ENCODE data around the gene HOXB3. TPM values are rescaled to one million over a fixed set of nuclear protein-coding genes. Genes with fewer than 3 reads are reported as not detected.

Gene HOXB3
- polyA plus RNA-seq, 3 donors, result 153 to 258 (median 169) TPM

GRCh38 chr17:48565925-48566710 is 23.9 kb downstream of the HOXB3 start:
- DNase-seq (ENCODE audit: extremely low read depth in 1 of 11, low read depth in 9 of 11, low spot score in 4 of 11), result no peak

- no peak for DNase-seq (ENCODE audit: extremely low read depth in 1 of 11, low read depth in 9 of 11, low spot score in 4 of 11)
These were observed 25.0 kb downstream of the HOXB3 start for GRCh38 chr17:48565022-48565554.

- no peak for DNase-seq (ENCODE audit: extremely low read depth in 1 of 11, low read depth in 9 of 11, low spot score in 4 of 11)
These were observed 25.6 kb downstream of the HOXB3 start for GRCh38 chr17:48564188-48565021.

- no peak for DNase-seq (ENCODE audit: extremely low read depth in 1 of 11, low read depth in 9 of 11, low spot score in 4 of 11)
These were observed 26.2 kb downstream of the HOXB3 start for GRCh38 chr17:48563867-48564187.

GRCh38 chr17:48563385-48563838 is 26.6 kb downstream of the HOXB3 start:
- DNase-seq (ENCODE audit: extremely low read depth in 1 of 11, low read depth in 9 of 11, low spot score in 4 of 11), result no peak

- DNase-seq (ENCODE audit: extremely low read depth in 1 of 11, low read depth in 9 of 11, low spot score in 4 of 11), result no peak
These were observed 27.1 kb downstream of the HOXB3 start for GRCh38 chr17:48562934-48563333.

GRCh38 chr17:48561884-48562810 is 27.9 kb downstream of the HOXB3 start:
- peak in 1 of 11 donors; percentile 76 for DNase-seq (ENCODE audit: extremely low read depth in 1 of 11, low read depth in 9 of 11, low spot score in 4 of 11)

GRCh38 chr17:48559840-48560817 is 29.9 kb downstream of the HOXB3 start:
- DNase-seq (ENCODE audit: extremely low read depth in 1 of 11, low read depth in 9 of 11, low spot score in 4 of 11), result no peak

- no peak for DNase-seq (ENCODE audit: extremely low read depth in 1 of 11, low read depth in 9 of 11, low spot score in 4 of 11)
These were observed 30.8 kb downstream of the HOXB3 start for GRCh38 chr17:48559122-48559839.

- DNase-seq (ENCODE audit: extremely low read depth in 1 of 11, low read depth in 9 of 11, low spot score in 4 of 11), result no peak
These were observed 31.3 kb downstream of the HOXB3 start for GRCh38 chr17:48558831-48559121.

- DNase-seq (ENCODE audit: extremely low read depth in 1 of 11, low read depth in 9 of 11, low spot score in 4 of 11), result no peak
These were observed 31.8 kb downstream of the HOXB3 start for GRCh38 chr17:48558057-48558830.

- no peak for DNase-seq (ENCODE audit: extremely low read depth in 1 of 11, low read depth in 9 of 11, low spot score in 4 of 11)
These were observed 33.3 kb downstream of the HOXB3 start for GRCh38 chr17:48556576-48557401.

- DNase-seq (ENCODE audit: extremely low read depth in 1 of 11, low read depth in 9 of 11, low spot score in 4 of 11), result no peak
These were observed 33.8 kb downstream of the HOXB3 start for GRCh38 chr17:48556229-48556575.

- DNase-seq (ENCODE audit: extremely low read depth in 1 of 11, low read depth in 9 of 11, low spot score in 4 of 11), result peak in 8 of 11 donors; percentile 88 to 96 (median 93)
These were observed 34.5 kb downstream of the HOXB3 start for GRCh38 chr17:48555258-48556228.
